Measurements from ENCODE around the gene RCOR1. TPM values are rescaled to one million over a fixed set of nuclear protein-coding genes. Genes with fewer than 3 reads are reported as not detected.

RCOR1 gene
- total and polyA plus RNA-seq, 2 of the 4 experiments (the other 2 are of a cell fraction) = 9.0 to 11.2 TPM

DNA sequence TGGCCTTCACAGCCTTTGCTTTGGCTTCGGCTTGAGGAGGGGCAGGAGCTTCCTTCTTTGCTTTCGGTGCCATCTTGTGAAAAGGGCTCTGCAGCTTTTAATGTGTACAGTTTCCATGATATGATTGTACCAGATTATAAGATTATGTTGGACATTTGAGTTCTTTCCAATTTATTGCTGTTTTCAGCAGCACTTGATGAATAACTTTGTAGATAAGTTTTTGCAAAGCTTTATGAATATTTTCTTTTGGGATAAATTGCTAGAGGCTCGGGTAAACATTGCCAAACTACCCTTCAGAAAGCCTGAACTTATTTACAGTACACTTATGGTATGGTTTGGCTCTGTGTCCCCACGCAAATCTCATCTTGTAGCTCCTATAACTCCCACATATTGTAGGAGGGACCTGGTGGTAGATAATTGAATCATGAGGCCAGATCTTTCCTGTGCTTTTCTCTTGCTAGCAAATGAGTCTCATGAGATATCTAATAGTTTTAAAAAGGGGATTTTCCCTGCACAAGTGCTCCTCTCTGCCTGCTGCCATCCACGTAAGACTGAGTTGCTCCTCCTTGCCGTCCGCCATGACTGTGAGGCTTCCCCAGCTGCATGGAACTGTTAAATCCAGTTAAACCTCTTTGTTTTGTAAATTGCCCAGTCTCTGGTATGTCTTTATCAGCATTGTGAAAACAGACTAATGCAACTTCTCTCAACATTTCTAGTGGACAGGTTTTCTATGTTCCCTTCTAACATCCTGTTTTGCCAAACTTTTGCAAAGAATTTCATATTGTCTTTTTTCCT, 70.4 kb downstream of the RCOR1 start:
- Histone ChIP-seq H3K36me3 (ENCODE audit: control insufficient read depth, insufficient read depth, low read length) (no peaks in the 10 kb centered on the region), H4K20me1 (ENCODE audit: insufficient read depth, low read length) (peaks cover 67% of the 10 kb centered on the region), H4K5ac (ENCODE audit: low read depth, low read length) (no peak overlapping the region), H2BK15ac (ENCODE audit: low read depth, low read length) (no peak overlapping the region), H3K4me3 (ENCODE audit: insufficient read depth, low read depth, low read length) (no peak overlapping the region), H3K9ac (ENCODE audit: low read depth, low read length) (no peak overlapping the region), H3K23ac (ENCODE audit: low read depth, low read length) (no peak overlapping the region), H4K8ac (ENCODE audit: low read depth in 2 of 2, low read length in 2 of 2) (no peak overlapping the region), H2BK20ac (ENCODE audit: low read depth, low read length) (no peak overlapping the region), H3K27me3 (ENCODE audit: control insufficient read depth, insufficient read depth, low read length) (no peaks in the 10 kb centered on the region), H3K27ac (ENCODE audit: insufficient read depth, low read length) (no peak overlapping the region), H3K4me1 (ENCODE audit: control insufficient read depth, insufficient read depth, low read length) (no peaks in the 10 kb centered on the region), H3K4me2 (ENCODE audit: low read depth, low read length) (no peak overlapping the region), H3K9me1 (ENCODE audit: insufficient read depth, low read length) (peaks cover 9% of the 10 kb centered on the region; the same call in 1 of the 2 replicates), H2BK5ac (ENCODE audit: low read depth, low read length, poor library complexity, severe bottlenecking) (no peak overlapping the region), H2AK9ac (replicated peaks; ENCODE audit: low read depth, low read length, poor library complexity) (no peak overlapping the region), H3K56ac (ENCODE audit: extremely low read depth, insufficient read depth, low read length) (no peak overlapping the region), H3K9me3 (ENCODE audit: control insufficient read depth, insufficient read depth, low read length) (no peaks in the 10 kb centered on the region), H3K14ac (replicated peaks; ENCODE audit: low read depth, low read length) (no peak overlapping the region; the same call in 1 of the 2 replicates), H4K91ac (ENCODE audit: insufficient read depth, low read depth, low read length) (no peak overlapping the region), H2BK120ac (ENCODE audit: low read depth, low read length) (no peak overlapping the region), H3K18ac (ENCODE audit: low read depth, low read length) (no peak overlapping the region), H2AFZ (replicated peaks; ENCODE audit: low read length, poor library complexity) (no peak overlapping the region), H3K79me1 (ENCODE audit: low read depth in 1 of 2, low read length in 2 of 2) (peaks cover 28 to 84% of the 10 kb centered on the region in 2 experiments), H3K4ac (ENCODE audit: low read depth, low read length) (no peak overlapping the region), H2AK5ac (ENCODE audit: low read depth, low read length) (no peak overlapping the region)
- WGBS, 2 experiments (ENCODE audit: extremely low coverage in 2 of 2, insufficient read length in 1 of 2) = no CpG with 5 or more reads among the region's 7 CpGs
- intact Hi-C loops (cut with micrococcal nuclease) (no loop called here), dilution Hi-C loops (cut with HindIII; ENCODE audit: low sequenced_read_pairs, unreplicated experiment) (no loop called here), in situ Hi-C loops (cut with MboI; ENCODE audit: low sequenced_read_pairs) (no loop called here)
- POLR2A ChIA-PET (ENCODE audit: unreplicated experiment) = interaction anchor here (0.5 to 0.7 kb wide), 2 partner anchors 30 to 37 kb away, joined by 4 read pairs; no protein-coding TSS in a partner anchor
- DNase-seq = no peak
- ATAC-seq (ENCODE audit: low read depth) = no peak
- BruUV-seq (replicated peaks) = no TSS peak
- TF ChIP-seq BHLHE40 (IDR thresholded peaks at IDR 0.05; ENCODE audit: low read depth, low read length) (no peak), RFX5 (IDR thresholded peaks at IDR 0.05; ENCODE audit: low read depth, low read length) (no peak)
- CTCF ChIA-PET = no interaction called here
